Measurements from ENCODE around the gene AMBRA1. TPM values are rescaled to one million over a fixed set of nuclear protein-coding genes. Genes with fewer than 3 reads are reported as not detected.

AMBRA1 gene
- total and polyA plus RNA-seq, 2 of the 8 experiments (the other 6 are each of a cell fraction or from before 2014, with no cell fraction given), result 14.2 to 37.4 TPM

DNA sequence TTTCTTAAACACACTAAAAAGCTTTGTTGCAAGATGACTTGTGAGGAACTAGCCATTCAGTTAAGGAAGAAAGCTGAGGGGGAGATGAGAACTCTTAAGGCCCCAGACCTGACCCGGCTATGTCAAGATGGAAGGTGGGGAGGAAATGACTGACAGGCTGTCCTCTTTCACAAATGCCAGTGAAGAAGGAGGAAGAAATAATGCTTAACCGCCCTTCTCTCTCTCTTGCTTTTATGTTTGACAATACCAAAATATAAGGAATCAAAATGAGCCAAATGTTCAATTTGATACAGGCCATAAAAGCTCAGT is 87.4 kb downstream of the AMBRA1 start:
- CTCF ChIA-PET (ENCODE audit: partially characterized antibody), result interaction anchor here (0.6 to 11.1 kb wide), 6 partner anchors 13 to 99 kb away, joined by 3 to 118 read pairs (median 6); no protein-coding TSS in a partner anchor
- Histone ChIP-seq H3K36me3 (ENCODE audit: control insufficient read depth in 2 of 4, insufficient read depth in 4 of 4, low read length in 3 of 4) (peaks cover 6 to 10% (median 7%) of the 10 kb centered on the region in 4 experiments; a peak in 5 of 8 replicates), H3K79me1 (ENCODE audit: low read depth, low read length) (peaks cover 2% of the 10 kb centered on the region; the same call in 1 of the 2 replicates), H3K27me3 (replicated peaks in 1 of 4; ENCODE audit: control insufficient read depth in 3 of 4, extremely low read depth in 1 of 4, insufficient read depth in 3 of 4, low read length in 3 of 4) (no peaks in the 10 kb centered on the region), H4K8ac (ENCODE audit: extremely low read depth, insufficient read depth, low read length) (no peak overlapping the region), H4K91ac (replicated peaks; ENCODE audit: insufficient read length, low read length) (no peak overlapping the region), H2BK120ac (replicated peaks; ENCODE audit: low read depth, low read length) (no peak overlapping the region), H3K18ac (ENCODE audit: extremely low read depth, low read length) (no peak overlapping the region), H2AFZ (ENCODE audit: low read length) (no peak overlapping the region), H2BK20ac (ENCODE audit: low read length) (no peak overlapping the region), H4K20me1 (replicated peaks in 1 of 2; ENCODE audit: control insufficient read depth in 1 of 2, insufficient read depth in 2 of 2, low read length in 2 of 2) (peaks cover 0 to 2% of the 10 kb centered on the region in 2 experiments), H3K56ac (replicated peaks; ENCODE audit: insufficient read length, low read depth, low read length) (no peak overlapping the region), H3K79me2 (ENCODE audit: control insufficient read depth in 1 of 2, insufficient read depth in 2 of 2, low read length in 2 of 2) (no peaks in the 10 kb centered on the region), H3K4me1 (replicated peaks in 1 of 4; ENCODE audit: control insufficient read depth in 3 of 4, insufficient read depth in 4 of 4, low read length in 3 of 4) (peaks cover 3 to 10% (median 5%) of the 10 kb centered on the region in 4 experiments; a peak in 5 of 7 replicates), H3K23ac (ENCODE audit: insufficient read length) (no peak overlapping the region), H3K4me3 (ENCODE audit: extremely low read depth in 1 of 4, insufficient read depth in 2 of 4, low read depth in 3 of 4, low read length in 4 of 4) (no peak overlapping the region), H2BK15ac (ENCODE audit: low read length) (no peak overlapping the region), H3K9me3 (ENCODE audit: insufficient read depth in 2 of 2, low read depth in 1 of 2, low read length in 1 of 2) (no peaks in the 10 kb centered on the region), H4K5ac (ENCODE audit: insufficient read length, low read depth, low read length) (no peak overlapping the region), H3K27ac (ENCODE audit: low read depth, low read length) (no peak overlapping the region), H2AK5ac (ENCODE audit: low read depth, low read length) (no peak overlapping the region), H2BK12ac (ENCODE audit: low read depth, low read length) (no peak overlapping the region), H3K4ac (replicated peaks; ENCODE audit: insufficient read length, low read depth, low read length) (no peak overlapping the region), H2BK5ac (ENCODE audit: low read depth, low read length) (no peak overlapping the region), H3K4me2 (ENCODE audit: insufficient read depth in 1 of 2, low read depth in 2 of 2, low read length in 2 of 2) (no peak overlapping the region), H3K14ac (ENCODE audit: insufficient read length) (no peak overlapping the region), H3K9ac (replicated peaks in 1 of 4; ENCODE audit: extremely low read depth in 1 of 4, low read depth in 3 of 4, low read length in 3 of 4) (no peak overlapping the region), H3K23me2 (ENCODE audit: low read depth, low read length) (no peaks in the 10 kb centered on the region)
- POLR2A ChIA-PET (ENCODE audit: partially characterized antibody), result interaction anchor here (1.3 kb wide), 1 partner anchor 142 kb away, joined by 3 read pairs; no protein-coding TSS in a partner anchor
- no peak for FAIRE-seq
- DNase-seq (ENCODE audit: low read depth in 1 of 2, low spot score in 2 of 2), result no peak
- WGBS, 2 experiments (ENCODE audit: extremely low coverage in 1 of 2, insufficient coverage in 1 of 2, insufficient read length in 1 of 2, insufficient replicate concordance in 2 of 2, low coverage in 1 of 2, low lambda C conversion rate in 2 of 2, missing lambda C conversion rate in 1 of 2), result 100% methylated on average over 2 of the region's 2 CpGs; no CpG with 5 or more reads in 1 of the 2 experiments
- TF ChIP-seq NANOG (IDR thresholded peaks at IDR 0.05; ENCODE audit: insufficient read depth, low read depth, low read length, poor library complexity, severe bottlenecking), result no peak
- TF ChIP-seq, protein P1, sequence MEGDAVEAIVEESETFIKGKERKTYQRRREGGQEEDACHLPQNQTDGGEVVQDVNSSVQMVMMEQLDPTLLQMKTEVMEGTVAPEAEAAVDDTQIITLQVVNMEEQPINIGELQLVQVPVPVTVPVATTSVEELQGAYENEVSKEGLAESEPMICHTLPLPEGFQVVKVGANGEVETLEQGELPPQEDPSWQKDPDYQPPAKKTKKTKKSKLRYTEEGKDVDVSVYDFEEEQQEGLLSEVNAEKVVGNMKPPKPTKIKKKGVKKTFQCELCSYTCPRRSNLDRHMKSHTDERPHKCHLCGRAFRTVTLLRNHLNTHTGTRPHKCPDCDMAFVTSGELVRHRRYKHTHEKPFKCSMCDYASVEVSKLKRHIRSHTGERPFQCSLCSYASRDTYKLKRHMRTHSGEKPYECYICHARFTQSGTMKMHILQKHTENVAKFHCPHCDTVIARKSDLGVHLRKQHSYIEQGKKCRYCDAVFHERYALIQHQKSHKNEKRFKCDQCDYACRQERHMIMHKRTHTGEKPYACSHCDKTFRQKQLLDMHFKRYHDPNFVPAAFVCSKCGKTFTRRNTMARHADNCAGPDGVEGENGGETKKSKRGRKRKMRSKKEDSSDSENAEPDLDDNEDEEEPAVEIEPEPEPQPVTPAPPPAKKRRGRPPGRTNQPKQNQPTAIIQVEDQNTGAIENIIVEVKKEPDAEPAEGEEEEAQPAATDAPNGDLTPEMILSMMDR (IDR thresholded peaks at IDR 0.05; ENCODE audit: control extremely low read depth in 1 of 3, insufficient read depth in 1 of 3, low read depth in 1 of 3, low read length in 3 of 3), result no peak
- no peak for TF ChIP-seq BACH1 (IDR thresholded peaks at IDR 0.05; ENCODE audit: low read length)
- TF ChIP-seq BCL11A (IDR thresholded peaks at IDR 0.05; ENCODE audit: low read depth in 2 of 2, low read length in 2 of 2), result no peak
- TF ChIP-seq CREB1 (IDR thresholded peaks at IDR 0.05), result no peak
- no peak for TF ChIP-seq CHD2 (IDR thresholded peaks at IDR 0.05; ENCODE audit: low read length)
- no peak for TF ChIP-seq CBX5 (IDR thresholded peaks at IDR 0.05; ENCODE audit: low read depth, low read length)
- TF ChIP-seq, protein P2, sequence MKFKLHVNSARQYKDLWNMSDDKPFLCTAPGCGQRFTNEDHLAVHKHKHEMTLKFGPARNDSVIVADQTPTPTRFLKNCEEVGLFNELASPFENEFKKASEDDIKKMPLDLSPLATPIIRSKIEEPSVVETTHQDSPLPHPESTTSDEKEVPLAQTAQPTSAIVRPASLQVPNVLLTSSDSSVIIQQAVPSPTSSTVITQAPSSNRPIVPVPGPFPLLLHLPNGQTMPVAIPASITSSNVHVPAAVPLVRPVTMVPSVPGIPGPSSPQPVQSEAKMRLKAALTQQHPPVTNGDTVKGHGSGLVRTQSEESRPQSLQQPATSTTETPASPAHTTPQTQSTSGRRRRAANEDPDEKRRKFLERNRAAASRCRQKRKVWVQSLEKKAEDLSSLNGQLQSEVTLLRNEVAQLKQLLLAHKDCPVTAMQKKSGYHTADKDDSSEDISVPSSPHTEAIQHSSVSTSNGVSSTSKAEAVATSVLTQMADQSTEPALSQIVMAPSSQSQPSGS (IDR thresholded peaks at IDR 0.05; ENCODE audit: low read length), result no peak
- TF ChIP-seq RXRA (IDR thresholded peaks at IDR 0.05; ENCODE audit: insufficient read depth, low read depth, low read length), result no peak
- no peak for TF ChIP-seq POU5F1 (IDR thresholded peaks at IDR 0.05; ENCODE audit: low read depth, low read length)

Measured in H1 (cell line).